GM10266 (cell line): ENCODE data around the gene EMB.
"Not testable (repeated sequence)": the region's sequence is repeated elsewhere in the genome, so short reads cannot be mapped to it uniquely, and the experiment has no call there.

ENCODE experiments used
- DNase-seq: peaks from one replicate; pipeline ENCODE4 v3.0.0; 2012; ENCODE audit errors: extremely low spot score
- TF ChIP-seq, protein P1 (sequence below): IDR thresholded peaks from 2 replicates; pipeline ENCODE4 v1.5.1; 2012; ENCODE audit warnings: mild to moderate bottlenecking, low read depth; ENCODE audit not compliant: control insufficient read depth, insufficient read depth; ENCODE audit errors: missing control alignments

The EMB gene

GRCh38 chr5:50365426-50366251 is 75.4 kb downstream of the EMB start:
- TF ChIP-seq, protein P1, sequence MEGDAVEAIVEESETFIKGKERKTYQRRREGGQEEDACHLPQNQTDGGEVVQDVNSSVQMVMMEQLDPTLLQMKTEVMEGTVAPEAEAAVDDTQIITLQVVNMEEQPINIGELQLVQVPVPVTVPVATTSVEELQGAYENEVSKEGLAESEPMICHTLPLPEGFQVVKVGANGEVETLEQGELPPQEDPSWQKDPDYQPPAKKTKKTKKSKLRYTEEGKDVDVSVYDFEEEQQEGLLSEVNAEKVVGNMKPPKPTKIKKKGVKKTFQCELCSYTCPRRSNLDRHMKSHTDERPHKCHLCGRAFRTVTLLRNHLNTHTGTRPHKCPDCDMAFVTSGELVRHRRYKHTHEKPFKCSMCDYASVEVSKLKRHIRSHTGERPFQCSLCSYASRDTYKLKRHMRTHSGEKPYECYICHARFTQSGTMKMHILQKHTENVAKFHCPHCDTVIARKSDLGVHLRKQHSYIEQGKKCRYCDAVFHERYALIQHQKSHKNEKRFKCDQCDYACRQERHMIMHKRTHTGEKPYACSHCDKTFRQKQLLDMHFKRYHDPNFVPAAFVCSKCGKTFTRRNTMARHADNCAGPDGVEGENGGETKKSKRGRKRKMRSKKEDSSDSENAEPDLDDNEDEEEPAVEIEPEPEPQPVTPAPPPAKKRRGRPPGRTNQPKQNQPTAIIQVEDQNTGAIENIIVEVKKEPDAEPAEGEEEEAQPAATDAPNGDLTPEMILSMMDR: no peak
- no peak for DNase-seq

- DNase-seq: not testable (repeated sequence)
These were observed 76.4 kb downstream of the EMB start for GRCh38 chr5:50364535-50365309.

- no peak for DNase-seq
- TF ChIP-seq, protein P1: no peak
These were observed 81.9 kb downstream of the EMB start for GRCh38 chr5:50359187-50359586.

GRCh38 chr5:50352382-50352781 is 88.7 kb downstream of the EMB start:
- no peak for DNase-seq
- TF ChIP-seq, protein P1: no peak
